Heart right ventricle (tissue), 16 donors: Measurements from ENCODE around the gene ATP2A3. TPM values are rescaled to one million over a fixed set of nuclear protein-coding genes. Genes with fewer than 3 reads are reported as not detected.
A peak's percentile ranks its signal among the peaks of the same experiment; 100 is the strongest.

Experiments
- ATAC-seq, 8 donors: fragments of 200-7000 bp; cut with Tn5 transposase; one replicate each; pipeline ENCODE4 v1.9.1; 2020; ENCODE audit warnings: mild to moderate bottlenecking in 8 of 8, moderate library complexity in 8 of 8, moderate number of reproducible peaks in 1 of 8
- DNase-seq, 2 donors: peaks; one replicate each; pipeline ENCODE4 v3.0.0-alpha.2; 2020
- H3K27ac ChIP-seq, 10 donors: fragments of 200-600 bp; sonication (generic) in 2 of 10; one replicate each; pipeline versions ENCODE4 v1.5.0 to v1.8.0; 2020 to 2022; ENCODE audit warnings: mild to moderate bottlenecking in 3 of 10
- H3K27me3 ChIP-seq, 7 donors: fragments of 200-600 bp; one replicate each; pipeline ENCODE4 v1.8.0; 2021 to 2022; ENCODE audit warnings: mild to moderate bottlenecking in 2 of 7
- H3K36me3 ChIP-seq, 9 donors: fragments of 200-600 bp; sonication (generic) in 1 of 9; one replicate each; pipeline versions ENCODE4 v1.5.0 to v1.8.0; 2020 to 2022; ENCODE audit warnings: mild to moderate bottlenecking in 2 of 9
- H3K4me1 ChIP-seq, 9 donors: fragments of 200-600 bp; sonication (generic) in 1 of 9; one replicate each; pipeline versions ENCODE4 v1.5.0 to v1.8.0; 2020 to 2022; ENCODE audit warnings: mild to moderate bottlenecking in 4 of 9
- H3K4me3 ChIP-seq, 10 donors: fragments of 200-600 bp; sonication (generic) in 2 of 10; one replicate each; pipeline versions ENCODE4 v1.5.0 to v1.8.0; 2020 to 2022; ENCODE audit warnings: mild to moderate bottlenecking in 7 of 10, moderate library complexity in 2 of 10
- H3K9me3 ChIP-seq, 11 donors: fragments of 200-600 bp in 10 of 11; sonication (generic) in 2 of 11; one replicate each; pipeline versions ENCODE4 v1.5.0 to v1.8.0; 2013 to 2022; ENCODE audit warnings: mild to moderate bottlenecking in 2 of 11, control low read depth in 1 of 11, moderate library complexity in 1 of 11
- WGBS, 2 donors: extraction: QIAGEN DNeasy Blood & Tissue Kit; methylation state at CpG; one replicate each; pipeline ENCODE4 v1.1.7; 2013; ENCODE audit warnings: inconsistent platforms in 1 of 2; 5-methylcytosine and 5-hydroxymethylcytosine counted together
- intact Hi-C, 10 donors: fragments of 100-400 bp; cut with DNase I; formaldehyde crosslinking; loops; one replicate each; pipeline versions ENCODE4 v1.11.1 to v1.14.2; 2022
- polyA plus RNA-seq, 2 donors: library from polyadenylated mRNA; stranded (reverse); fragments of 200-250 nt; gene quantifications; one replicate each; pipeline ENCODE4 v1.2.3, GENCODE V29; 2013
- total RNA-seq, 10 donors: library from RNA; stranded (reverse); fragmentation: NEBNext Ultra II Directional in 3 of 10; extraction: Animal tissue kit (Norgen Biotek cat#: 25700) in 3 of 10; gene quantifications; one replicate each; pipeline versions ENCODE4 v1.2.1 to v1.2.4, GENCODE V29; 2021 to 2023
- TF ChIP-seq, protein P1 (sequence below), 9 donors: fragments of 200-600 bp; sonication (generic) in 2 of 9; IDR thresholded peaks; one replicate each; pipeline versions ENCODE4 v1.5.0 to v1.8.0; 2021 to 2022; ENCODE audit warnings: antibody characterized with exemption in 9 of 9, mild to moderate bottlenecking in 5 of 9, moderate library complexity in 1 of 9
- donor health status: Arrhythmogenic right ventricular cardiomyopathy.
- donor health status: ischemic (EF 13 %, LVEDD 7.1; RV severe dilation, severe dysfunction).
- donor health status: healthy with polysubstance abuse.
- donor health status: DM: no; HTN: yes; CAD: no.
- donor health status: DM: no; HTN: no; CAD: no.
- donor health status: ischemic (EF 25% LVEDD 6.9; RV normal size, moderate dysfunction).
- donor health status: ischemic (EF 25% LVEDD 5.7; RV mildly dilated, moderate dysfunction).
- donor health status: healthy.
- donor health status: DM: yes; HTN: yes; CAD: no.
- donor health status: Ischemic cardiomyopathy.
- donor health status: ischemic (EF 35%, LVEDD 5.7; RV mildly dilated, moderate dysfunction).
- donor health status: nonischemic (EF 11% LVEDD 7.7; RV severe dilation, severe dysfunction).
- donor health status: DM: yes; HTN: yes; CAD: no.
- donor health status: PGD.
- donor health status: ischemic (EF 29% LVEDD 5.4; RV normal size, mild dysfunction).
- donor health status: nonischemic (EF 23%, LVEDD 6.1; RV moderate dilation, normal function).

The ATP2A3 gene
- total and polyA plus RNA-seq, 12 donors, result 4.3 to 11.0 (median 7.3) TPM

DNA sequence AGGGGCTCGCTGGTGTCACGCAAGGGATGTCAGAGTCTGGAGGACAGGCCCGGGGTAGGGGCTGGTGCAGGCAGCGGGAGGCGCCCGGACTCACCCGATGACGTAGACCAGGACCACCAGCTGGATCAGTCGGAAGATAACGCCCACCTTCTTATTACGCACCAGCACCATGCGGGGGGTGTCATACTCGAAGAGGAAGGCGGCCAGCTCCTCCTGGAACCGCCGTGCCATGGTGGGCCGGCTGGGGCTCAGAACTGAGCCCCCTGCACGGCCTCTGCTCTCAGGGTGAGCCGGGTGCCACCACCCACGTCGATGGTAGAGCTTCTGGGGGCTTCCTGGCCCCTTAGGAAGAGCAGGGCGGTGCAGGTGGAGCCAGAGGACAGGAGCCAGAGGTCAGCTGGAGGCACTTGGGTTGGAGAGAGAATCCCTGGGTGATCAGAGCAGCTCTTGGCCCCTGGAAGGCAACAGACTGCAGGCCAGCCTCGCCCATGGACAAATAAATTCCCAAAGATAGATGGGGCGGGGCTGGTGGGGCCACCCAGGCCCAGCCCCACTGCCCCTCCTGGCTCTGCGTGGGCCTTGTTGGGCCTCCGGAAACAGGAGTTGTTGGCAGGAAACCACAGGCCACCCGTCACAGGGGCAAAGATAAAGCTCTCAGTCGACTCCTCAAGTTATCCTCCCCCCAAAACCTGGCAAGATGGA is 48.1 kb downstream of the ATP2A3 start, which contains the start of gene P2RX1:
P2RX1 (minus strand) TSS at position 471 of the 702 bp plus-strand sequence; CDS start at position 231, 240 bp downstream.
- Histone ChIP-seq H3K4me3 (peak within 1 kb of the TSS in 5 of 10 donors; percentile 0 to 51 (median 10)), H3K4me1 (peaks cover 9 to 58% (median 43%) of the 10 kb centered on the region in 9 donors), H3K9me3 (no peaks in the 10 kb centered on the region), H3K36me3 (no peaks in the 10 kb centered on the region), H3K27ac (peak within 1 kb of the TSS in 7 of 10 donors; percentile 14 to 89 (median 48)), H3K27me3 (no peaks in the 10 kb centered on the region)
- TF ChIP-seq, protein P1, sequence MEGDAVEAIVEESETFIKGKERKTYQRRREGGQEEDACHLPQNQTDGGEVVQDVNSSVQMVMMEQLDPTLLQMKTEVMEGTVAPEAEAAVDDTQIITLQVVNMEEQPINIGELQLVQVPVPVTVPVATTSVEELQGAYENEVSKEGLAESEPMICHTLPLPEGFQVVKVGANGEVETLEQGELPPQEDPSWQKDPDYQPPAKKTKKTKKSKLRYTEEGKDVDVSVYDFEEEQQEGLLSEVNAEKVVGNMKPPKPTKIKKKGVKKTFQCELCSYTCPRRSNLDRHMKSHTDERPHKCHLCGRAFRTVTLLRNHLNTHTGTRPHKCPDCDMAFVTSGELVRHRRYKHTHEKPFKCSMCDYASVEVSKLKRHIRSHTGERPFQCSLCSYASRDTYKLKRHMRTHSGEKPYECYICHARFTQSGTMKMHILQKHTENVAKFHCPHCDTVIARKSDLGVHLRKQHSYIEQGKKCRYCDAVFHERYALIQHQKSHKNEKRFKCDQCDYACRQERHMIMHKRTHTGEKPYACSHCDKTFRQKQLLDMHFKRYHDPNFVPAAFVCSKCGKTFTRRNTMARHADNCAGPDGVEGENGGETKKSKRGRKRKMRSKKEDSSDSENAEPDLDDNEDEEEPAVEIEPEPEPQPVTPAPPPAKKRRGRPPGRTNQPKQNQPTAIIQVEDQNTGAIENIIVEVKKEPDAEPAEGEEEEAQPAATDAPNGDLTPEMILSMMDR (IDR thresholded peaks at IDR 0.05), result no peak
- ATAC-seq (peak in 6 of 8 donors; percentile 10 to 43 (median 24)), DNase-seq (no peak)
- WGBS, 2 donors, result 71 to 73% methylated on average over 28 of the region's 28 CpGs
- intact Hi-C loops, result loop anchor here in 3 of 10 donors (5.0 to 10.0 kb wide), 3 partner anchors 54 to 159 kb away; no protein-coding TSS in a partner anchor

DNA sequence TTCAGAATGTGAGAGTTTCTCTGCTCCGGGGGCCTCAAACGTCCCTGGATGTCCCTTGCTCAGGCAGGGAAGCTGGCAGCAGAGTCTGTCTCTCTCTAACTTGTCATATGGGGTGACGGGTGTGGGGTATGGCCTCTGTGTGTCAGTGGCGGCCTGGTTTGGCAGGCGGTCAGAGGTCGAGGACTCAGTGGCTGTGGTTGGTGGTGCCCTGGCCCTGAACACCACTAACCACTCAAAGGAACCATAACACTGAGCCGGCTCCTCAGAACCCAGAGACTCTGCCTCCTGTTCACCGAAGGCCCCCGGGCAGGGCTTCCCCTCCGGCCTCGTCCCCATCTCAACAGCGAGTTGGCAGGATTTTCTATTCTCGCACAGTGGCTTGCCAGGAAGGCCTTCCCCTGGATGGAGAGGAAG is 48.6 kb downstream of the ATP2A3 start:
- Histone ChIP-seq H3K36me3 (no peaks in the 10 kb centered on the region), H3K27ac (peak overlapping the region in 6 of 10 donors; percentile 13 to 89 (median 30)), H3K27me3 (no peaks in the 10 kb centered on the region), H3K9me3 (no peaks in the 10 kb centered on the region), H3K4me1 (peaks cover 9 to 62% (median 46%) of the 10 kb centered on the region in 9 donors), H3K4me3 (peak overlapping the region in 5 of 10 donors; percentile 0 to 51 (median 10))
- ATAC-seq (no peak), DNase-seq (no peak)
- TF ChIP-seq, protein P1 (IDR thresholded peaks at IDR 0.05), result no peak
- intact Hi-C loops, result loop anchor here in 3 of 10 donors (5.0 to 10.0 kb wide), 3 partner anchors 53 to 159 kb away; no protein-coding TSS in a partner anchor
- WGBS, 2 donors, result 71 to 78% methylated on average over 13 of the region's 13 CpGs

DNA sequence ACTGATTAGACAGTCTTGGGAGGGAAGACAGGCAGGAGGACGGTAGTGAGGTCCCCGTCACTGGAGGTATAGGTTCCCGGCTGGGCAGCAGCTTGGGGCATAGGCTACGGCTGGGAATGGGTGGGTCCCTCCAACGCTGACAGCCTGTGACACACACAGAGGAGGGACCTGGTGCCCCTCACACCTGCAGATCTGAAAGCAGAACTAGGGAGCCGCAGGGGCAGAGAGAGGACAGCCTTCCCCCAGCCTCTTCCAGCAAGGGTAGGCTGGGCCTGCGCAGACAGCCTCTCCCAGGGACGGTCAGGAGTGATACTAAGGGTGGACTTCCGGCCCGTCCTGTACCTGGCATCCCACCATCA is 49.9 kb downstream of the ATP2A3 start:
- 86 to 89% methylated on average over 10 of the region's 10 CpGs for WGBS, 2 donors
- no peak for ATAC-seq
- H3K4me1 ChIP-seq, result peaks cover 9 to 62% (median 41%) of the 10 kb centered on the region in 9 donors
- intact Hi-C loops, result loop anchor here in 7 of 10 donors (5.0 to 10.0 kb wide), 6 partner anchors 47 to 161 kb away; no protein-coding TSS in a partner anchor
- TF ChIP-seq, protein P1 (IDR thresholded peaks at IDR 0.05), result no peak
- H3K4me3 ChIP-seq, result peak overlapping the region in 1 of 10 donors; percentile 51
- DNase-seq, result no peak
- H3K9me3 ChIP-seq, result no peaks in the 10 kb centered on the region
- peak overlapping the region in 3 of 10 donors; percentile 33 to 89 (median 41) for H3K27ac ChIP-seq
- H3K36me3 ChIP-seq, result no peaks in the 10 kb centered on the region
- H3K27me3 ChIP-seq, result no peaks in the 10 kb centered on the region

DNA sequence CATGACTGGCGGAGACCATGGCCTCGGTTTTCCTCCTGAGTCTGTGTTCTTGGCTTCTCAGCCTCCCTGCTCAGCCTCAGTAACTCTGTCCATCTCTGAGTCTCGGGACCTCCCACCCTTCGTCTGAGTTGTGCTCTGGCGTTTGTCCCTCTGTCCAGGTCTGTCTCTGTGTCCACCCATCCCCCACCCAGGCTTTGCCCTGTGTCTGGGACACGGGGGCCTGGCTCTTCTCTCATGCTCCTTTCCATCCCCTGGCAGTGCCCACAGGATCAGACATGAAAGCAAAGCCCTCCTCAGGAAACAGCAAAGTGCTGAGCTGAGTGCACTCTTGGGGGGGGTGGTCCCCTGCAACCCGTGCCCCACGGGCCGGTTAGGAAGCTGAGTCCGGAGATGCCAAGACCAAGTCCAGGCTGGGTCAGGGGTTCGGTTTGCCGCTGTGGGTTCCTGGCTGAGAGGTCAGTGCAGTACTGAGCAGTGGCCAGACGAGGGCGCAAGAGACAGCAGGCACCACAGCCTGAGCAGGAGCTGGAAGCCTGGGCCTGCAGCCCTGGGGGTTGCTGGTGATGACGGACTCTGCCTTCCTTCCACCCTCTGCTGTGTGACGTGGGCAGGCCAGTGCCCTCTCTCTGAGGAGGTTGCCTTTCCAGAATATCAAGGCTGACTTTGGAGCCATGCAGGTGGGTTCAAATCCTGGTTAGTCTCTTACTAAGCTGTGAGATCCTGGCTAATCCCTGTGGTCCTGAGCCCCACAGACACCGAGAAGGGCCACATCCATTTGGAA is 50.5 kb downstream of the ATP2A3 start:
- WGBS, 2 donors, result 29 to 30% methylated on average over 17 of the region's 17 CpGs
- no peaks in the 10 kb centered on the region for H3K27me3 ChIP-seq
- peak overlapping the region in 3 of 10 donors; percentile 33 to 89 (median 41) for H3K27ac ChIP-seq
- no peaks in the 10 kb centered on the region for H3K36me3 ChIP-seq
- ATAC-seq, result peak; percentile 57 to 78 (median 68)
- H3K9me3 ChIP-seq, result no peaks in the 10 kb centered on the region
- peak overlapping the region in 1 of 10 donors; percentile 51 for H3K4me3 ChIP-seq
- peaks cover 9 to 58% (median 36%) of the 10 kb centered on the region in 9 donors for H3K4me1 ChIP-seq
- TF ChIP-seq, protein P1 (IDR thresholded peaks at IDR 0.05), result peak; percentile 91 to 99 (median 98)
- intact Hi-C loops, result loop anchor here in 7 of 10 donors (2.0 to 10.0 kb wide), 7 partner anchors 46 to 161 kb away; no protein-coding TSS in a partner anchor
- peak; percentile 79 to 86 for DNase-seq
